ENCODE results near the gene PITX2. TPM values are rescaled to one million over a fixed set of nuclear protein-coding genes. Genes with fewer than 3 reads are reported as not detected.

Gene PITX2
- total and polyA plus RNA-seq, 2 of the 8 experiments (the other 6 are each of a cell fraction or from before 2014, with no cell fraction given): 0.09 to 0.67 TPM

- WGBS, 2 experiments (ENCODE audit: extremely low coverage in 1 of 2, insufficient coverage in 1 of 2, insufficient read length in 1 of 2, insufficient replicate concordance in 2 of 2, low coverage in 1 of 2, low lambda C conversion rate in 2 of 2, missing lambda C conversion rate in 1 of 2): 86% methylated on average over 3 of the region's 3 CpGs; no CpG with 5 or more reads in 1 of the 2 experiments
- H3K18ac ChIP-seq (ENCODE audit: extremely low read depth, low read length): no peak overlapping the region
- no peak overlapping the region for H2BK5ac ChIP-seq (ENCODE audit: low read depth, low read length)
- H2BK120ac ChIP-seq (replicated peaks; ENCODE audit: low read depth, low read length): no peak overlapping the region
- no peak overlapping the region for H2AK5ac ChIP-seq (ENCODE audit: low read depth, low read length)
- H3K56ac ChIP-seq (replicated peaks; ENCODE audit: insufficient read length, low read depth, low read length): no peak overlapping the region
- DNase-seq (ENCODE audit: low read depth in 1 of 2, low spot score in 2 of 2) (no peak), FAIRE-seq (no peak)
- no peaks in the 10 kb centered on the region for H4K20me1 ChIP-seq (replicated peaks in 1 of 2; ENCODE audit: control insufficient read depth in 1 of 2, insufficient read depth in 2 of 2, low read length in 2 of 2)
- no peaks in the 10 kb centered on the region for H3K79me1 ChIP-seq (ENCODE audit: low read depth, low read length)
- no peak overlapping the region for H2BK15ac ChIP-seq (ENCODE audit: low read length)
- no peak overlapping the region for H4K5ac ChIP-seq (ENCODE audit: insufficient read length, low read depth, low read length)
- H3K23ac ChIP-seq (ENCODE audit: insufficient read length): no peak overlapping the region
- no peaks in the 10 kb centered on the region for H3K4me1 ChIP-seq (replicated peaks in 1 of 4; ENCODE audit: control insufficient read depth in 3 of 4, insufficient read depth in 4 of 4, low read length in 3 of 4)
- H2BK12ac ChIP-seq (ENCODE audit: low read depth, low read length): no peak overlapping the region
- H3K36me3 ChIP-seq (ENCODE audit: control insufficient read depth in 2 of 4, insufficient read depth in 4 of 4, low read length in 3 of 4): no peaks in the 10 kb centered on the region
- H4K8ac ChIP-seq (ENCODE audit: extremely low read depth, insufficient read depth, low read length): no peak overlapping the region
- no peak overlapping the region for H3K4me2 ChIP-seq (ENCODE audit: insufficient read depth in 1 of 2, low read depth in 2 of 2, low read length in 2 of 2)
- no peak overlapping the region for H3K4me3 ChIP-seq (ENCODE audit: extremely low read depth in 1 of 4, insufficient read depth in 2 of 4, low read depth in 3 of 4, low read length in 4 of 4)
- ChIA-PET POLR2A (ENCODE audit: partially characterized antibody) (no interaction called here), CTCF (ENCODE audit: partially characterized antibody) (interaction anchor here (1.5 kb wide), 1 partner anchor 27 kb away, joined by 3 read pairs; no protein-coding TSS in a partner anchor)
- H3K9ac ChIP-seq (replicated peaks in 1 of 4; ENCODE audit: extremely low read depth in 1 of 4, low read depth in 3 of 4, low read length in 3 of 4): no peak overlapping the region
- H3K9me3 ChIP-seq (ENCODE audit: insufficient read depth in 2 of 2, low read depth in 1 of 2, low read length in 1 of 2): no peaks in the 10 kb centered on the region
- H2BK20ac ChIP-seq (ENCODE audit: low read length): no peak overlapping the region
- no peak overlapping the region for H3K4ac ChIP-seq (replicated peaks; ENCODE audit: insufficient read length, low read depth, low read length)
- no peaks in the 10 kb centered on the region for H3K79me2 ChIP-seq (ENCODE audit: control insufficient read depth in 1 of 2, insufficient read depth in 2 of 2, low read length in 2 of 2)
- no peak overlapping the region for H3K27ac ChIP-seq (ENCODE audit: low read depth, low read length)
- no peaks in the 10 kb centered on the region for H3K23me2 ChIP-seq (ENCODE audit: low read depth, low read length)
- H3K27me3 ChIP-seq (replicated peaks in 1 of 4; ENCODE audit: control insufficient read depth in 3 of 4, extremely low read depth in 1 of 4, insufficient read depth in 3 of 4, low read length in 3 of 4): no peaks in the 10 kb centered on the region
- no peak overlapping the region for H4K91ac ChIP-seq (replicated peaks; ENCODE audit: insufficient read length, low read length)
- no peak overlapping the region for H3K14ac ChIP-seq (ENCODE audit: insufficient read length)
- H2AFZ ChIP-seq (ENCODE audit: low read length): no peak overlapping the region
- TF ChIP-seq RBBP5 (IDR thresholded peaks at IDR 0.05; ENCODE audit: borderline replicate concordance, low read depth, low read length) (no peak), JUN (IDR thresholded peaks at IDR 0.05; ENCODE audit: low read depth, low read length) (no peak), YY1 (IDR thresholded peaks at IDR 0.05; ENCODE audit: low read depth, low read length) (no peak), BCL11A (IDR thresholded peaks at IDR 0.05; ENCODE audit: low read depth in 2 of 2, low read length in 2 of 2) (no peak), SP2 (IDR thresholded peaks at IDR 0.05; ENCODE audit: low read length) (no peak), CREB1 (IDR thresholded peaks at IDR 0.05) (no peak), KDM4A (IDR thresholded peaks at IDR 0.05; ENCODE audit: low read depth, low read length, severe bottlenecking) (no peak), EP300 (IDR thresholded peaks at IDR 0.05; ENCODE audit: borderline replicate concordance in 1 of 2, low read depth in 2 of 2, low read length in 2 of 2) (no peak), CEBPB (IDR thresholded peaks at IDR 0.05; ENCODE audit: low read depth, low read length) (no peak), MAX (IDR thresholded peaks at IDR 0.05) (no peak), GABPA (IDR thresholded peaks at IDR 0.05; ENCODE audit: borderline replicate concordance, insufficient read depth, low read length) (no peak)
- TF ChIP-seq, protein P1, sequence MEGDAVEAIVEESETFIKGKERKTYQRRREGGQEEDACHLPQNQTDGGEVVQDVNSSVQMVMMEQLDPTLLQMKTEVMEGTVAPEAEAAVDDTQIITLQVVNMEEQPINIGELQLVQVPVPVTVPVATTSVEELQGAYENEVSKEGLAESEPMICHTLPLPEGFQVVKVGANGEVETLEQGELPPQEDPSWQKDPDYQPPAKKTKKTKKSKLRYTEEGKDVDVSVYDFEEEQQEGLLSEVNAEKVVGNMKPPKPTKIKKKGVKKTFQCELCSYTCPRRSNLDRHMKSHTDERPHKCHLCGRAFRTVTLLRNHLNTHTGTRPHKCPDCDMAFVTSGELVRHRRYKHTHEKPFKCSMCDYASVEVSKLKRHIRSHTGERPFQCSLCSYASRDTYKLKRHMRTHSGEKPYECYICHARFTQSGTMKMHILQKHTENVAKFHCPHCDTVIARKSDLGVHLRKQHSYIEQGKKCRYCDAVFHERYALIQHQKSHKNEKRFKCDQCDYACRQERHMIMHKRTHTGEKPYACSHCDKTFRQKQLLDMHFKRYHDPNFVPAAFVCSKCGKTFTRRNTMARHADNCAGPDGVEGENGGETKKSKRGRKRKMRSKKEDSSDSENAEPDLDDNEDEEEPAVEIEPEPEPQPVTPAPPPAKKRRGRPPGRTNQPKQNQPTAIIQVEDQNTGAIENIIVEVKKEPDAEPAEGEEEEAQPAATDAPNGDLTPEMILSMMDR (IDR thresholded peaks at IDR 0.05; ENCODE audit: control extremely low read depth in 1 of 3, insufficient read depth in 1 of 3, low read depth in 1 of 3, low read length in 3 of 3): no peak
Measured at GRCh38 chr4:110666030-110666429, 43.2 kb upstream of the PITX2 start.
